GM12892 (cell line): Measurements from ENCODE around the gene NPS.

Source experiments
- POLR2A ChIP-seq: IDR thresholded peaks from 2 replicates; pipeline ENCODE4 v1.6.1; 2011; ENCODE audit warnings: low read depth, low read length, control low read depth
- POLR2AphosphoS5 ChIP-seq: IDR thresholded peaks from 2 replicates; pipeline ENCODE4 v1.6.1; 2011; ENCODE audit warnings: low read depth, low read length, control low read depth
- TAF1 ChIP-seq: IDR thresholded peaks from 2 replicates; pipeline ENCODE4 v1.6.1; 2011; ENCODE audit warnings: low read depth, mild to moderate bottlenecking, control low read depth, low read length, borderline replicate concordance

GRCh38 chr10:127580822-127581221 lies 31.7 kb downstream of the NPS start:
- TF ChIP-seq TAF1 (no peak), POLR2AphosphoS5 (no peak), POLR2A (no peak)
